GM19099 (cell line): ENCODE measurements around the gene KCNE5.

ENCODE experiments used
- POLR2A ChIP-seq: IDR thresholded peaks from 3 replicates; pipeline ENCODE4 v1.6.1; 2011; ENCODE audit warnings: low read depth; ENCODE audit not compliant: insufficient read length; ENCODE audit errors: extremely low read depth

KCNE5 gene

DNA sequence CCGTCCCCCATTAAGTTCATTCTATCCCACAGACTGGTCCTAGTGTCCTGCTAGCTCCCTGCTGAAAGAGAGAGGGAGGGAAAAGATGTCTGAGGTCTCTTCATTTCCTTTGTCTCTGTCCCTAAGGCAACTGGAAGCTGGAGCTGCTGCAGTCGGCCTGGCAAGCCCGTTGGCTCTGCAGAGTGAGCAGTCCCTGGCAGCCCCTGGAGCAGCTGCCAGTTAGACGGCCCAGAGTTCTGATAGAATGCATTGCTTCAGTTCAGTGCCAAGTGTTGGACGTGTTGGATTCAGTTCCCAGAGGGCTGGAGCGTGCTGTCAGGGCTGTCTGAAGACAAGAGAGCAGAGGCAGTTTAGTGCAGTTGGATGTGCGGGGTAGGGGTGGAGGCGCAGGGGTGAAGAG is 975 bp downstream of the KCNE5 start:
- no peak for TF ChIP-seq POLR2A

DNA sequence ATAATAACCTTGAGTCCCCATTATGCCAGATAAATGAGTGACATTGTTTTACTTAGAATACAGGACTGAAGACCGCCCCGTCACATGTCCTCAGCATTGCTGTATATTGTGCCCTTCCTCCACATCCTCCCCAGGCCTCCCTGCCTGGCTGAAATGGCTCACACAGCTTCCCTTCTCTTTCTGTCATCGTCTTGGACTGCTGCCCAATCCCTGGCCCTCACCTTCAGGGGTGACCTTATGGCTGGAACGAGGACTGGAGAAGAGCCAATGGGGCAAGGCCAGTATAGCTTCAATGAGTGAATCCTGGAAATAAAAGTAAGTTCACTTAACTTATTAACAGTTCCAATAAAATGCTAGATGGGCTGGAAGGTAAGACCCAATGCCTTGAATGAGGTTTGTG is 2.7 kb downstream of the KCNE5 start:
- no peak for TF ChIP-seq POLR2A

GRCh38 chrX:109619771-109620170 is 5.2 kb downstream of the KCNE5 start:
- no peak for TF ChIP-seq POLR2A

- TF ChIP-seq POLR2A = no peak
Measured at GRCh38 chrX:109614951-109615350, 10.0 kb downstream of the KCNE5 start.

DNA sequence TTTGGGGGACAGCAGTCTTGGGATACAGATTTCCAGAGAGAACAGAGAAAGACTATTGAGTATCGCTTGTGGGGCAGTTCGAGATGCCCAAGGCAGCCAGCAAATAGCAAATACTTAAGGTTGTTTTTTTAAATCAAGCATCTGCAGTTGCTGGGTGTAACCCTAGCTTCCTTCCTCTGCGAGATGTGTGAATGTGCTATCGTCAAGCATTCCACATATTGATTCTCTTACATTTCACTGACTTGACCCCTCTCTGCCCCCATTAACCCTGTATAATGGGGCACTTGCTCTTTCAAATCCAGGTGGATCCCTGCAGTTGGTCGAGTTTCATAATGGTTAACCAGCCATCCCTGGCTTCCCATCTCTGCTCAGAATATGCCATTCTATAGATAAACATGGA is 23.5 kb downstream of the KCNE5 start:
- TF ChIP-seq POLR2A = no peak

GRCh38 chrX:109600237-109600651 is 24.7 kb downstream of the KCNE5 start:
- TF ChIP-seq POLR2A = no peak

GRCh38 chrX:109596015-109596414 is 29.0 kb downstream of the KCNE5 start:
- no peak for TF ChIP-seq POLR2A

DNA sequence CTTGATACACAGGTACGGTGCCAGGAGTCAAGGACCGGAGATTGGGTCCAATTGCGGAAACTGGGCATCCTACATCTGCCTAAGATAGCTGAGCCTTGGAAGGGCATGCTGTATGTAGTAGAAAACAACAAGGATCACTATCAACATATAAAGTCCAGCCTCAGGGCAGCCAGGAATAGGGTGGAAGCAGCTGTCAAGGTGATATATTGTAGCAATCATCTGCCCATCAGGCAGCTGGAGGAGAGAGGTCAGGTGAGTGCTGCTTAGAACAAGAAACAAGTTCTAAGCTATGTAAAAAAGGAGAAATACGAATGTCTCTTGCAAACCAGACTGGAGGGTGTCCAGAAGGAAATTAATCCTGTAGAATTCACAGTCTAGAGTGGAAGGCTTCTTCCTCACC is 34.8 kb downstream of the KCNE5 start:
- TF ChIP-seq POLR2A = no peak

GRCh38 chrX:109585488-109585887 is 39.5 kb downstream of the KCNE5 start:
- no peak for TF ChIP-seq POLR2A

DNA sequence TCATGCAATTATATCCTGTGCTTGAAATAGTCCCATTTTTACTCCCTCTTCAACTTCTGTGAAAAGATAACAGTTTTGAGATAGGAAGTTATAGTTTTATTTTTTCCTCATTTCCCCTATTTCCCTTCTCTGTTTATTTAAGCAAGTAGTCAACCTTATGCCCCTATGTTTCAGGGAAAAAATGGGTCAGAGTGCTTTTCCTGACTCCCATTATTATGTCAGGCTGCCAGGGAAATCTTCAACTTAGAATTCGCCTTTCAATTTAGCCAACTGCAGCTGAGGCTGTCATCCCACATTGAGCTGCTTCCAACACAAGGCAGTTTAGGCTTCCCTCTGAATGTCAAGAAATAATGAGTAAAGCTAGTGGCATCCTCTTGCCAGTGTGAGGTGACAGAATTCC is 46.1 kb downstream of the KCNE5 start:
- TF ChIP-seq POLR2A = no peak

- TF ChIP-seq POLR2A = no peak
Measured at GRCh38 chrX:109577055-109577454, 47.9 kb downstream of the KCNE5 start.
